Hippocampal formation (tissue), 2 donors: ENCODE data around the gene NCL.

Experiments used
- DNase-seq, 2 donors: peaks; one replicate each; lab custom pipeline; 2025; lab: John Stamatoyannopoulos, UW

Gene NCL, protein sequence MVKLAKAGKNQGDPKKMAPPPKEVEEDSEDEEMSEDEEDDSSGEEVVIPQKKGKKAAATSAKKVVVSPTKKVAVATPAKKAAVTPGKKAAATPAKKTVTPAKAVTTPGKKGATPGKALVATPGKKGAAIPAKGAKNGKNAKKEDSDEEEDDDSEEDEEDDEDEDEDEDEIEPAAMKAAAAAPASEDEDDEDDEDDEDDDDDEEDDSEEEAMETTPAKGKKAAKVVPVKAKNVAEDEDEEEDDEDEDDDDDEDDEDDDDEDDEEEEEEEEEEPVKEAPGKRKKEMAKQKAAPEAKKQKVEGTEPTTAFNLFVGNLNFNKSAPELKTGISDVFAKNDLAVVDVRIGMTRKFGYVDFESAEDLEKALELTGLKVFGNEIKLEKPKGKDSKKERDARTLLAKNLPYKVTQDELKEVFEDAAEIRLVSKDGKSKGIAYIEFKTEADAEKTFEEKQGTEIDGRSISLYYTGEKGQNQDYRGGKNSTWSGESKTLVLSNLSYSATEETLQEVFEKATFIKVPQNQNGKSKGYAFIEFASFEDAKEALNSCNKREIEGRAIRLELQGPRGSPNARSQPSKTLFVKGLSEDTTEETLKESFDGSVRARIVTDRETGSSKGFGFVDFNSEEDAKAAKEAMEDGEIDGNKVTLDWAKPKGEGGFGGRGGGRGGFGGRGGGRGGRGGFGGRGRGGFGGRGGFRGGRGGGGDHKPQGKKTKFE

DNA sequence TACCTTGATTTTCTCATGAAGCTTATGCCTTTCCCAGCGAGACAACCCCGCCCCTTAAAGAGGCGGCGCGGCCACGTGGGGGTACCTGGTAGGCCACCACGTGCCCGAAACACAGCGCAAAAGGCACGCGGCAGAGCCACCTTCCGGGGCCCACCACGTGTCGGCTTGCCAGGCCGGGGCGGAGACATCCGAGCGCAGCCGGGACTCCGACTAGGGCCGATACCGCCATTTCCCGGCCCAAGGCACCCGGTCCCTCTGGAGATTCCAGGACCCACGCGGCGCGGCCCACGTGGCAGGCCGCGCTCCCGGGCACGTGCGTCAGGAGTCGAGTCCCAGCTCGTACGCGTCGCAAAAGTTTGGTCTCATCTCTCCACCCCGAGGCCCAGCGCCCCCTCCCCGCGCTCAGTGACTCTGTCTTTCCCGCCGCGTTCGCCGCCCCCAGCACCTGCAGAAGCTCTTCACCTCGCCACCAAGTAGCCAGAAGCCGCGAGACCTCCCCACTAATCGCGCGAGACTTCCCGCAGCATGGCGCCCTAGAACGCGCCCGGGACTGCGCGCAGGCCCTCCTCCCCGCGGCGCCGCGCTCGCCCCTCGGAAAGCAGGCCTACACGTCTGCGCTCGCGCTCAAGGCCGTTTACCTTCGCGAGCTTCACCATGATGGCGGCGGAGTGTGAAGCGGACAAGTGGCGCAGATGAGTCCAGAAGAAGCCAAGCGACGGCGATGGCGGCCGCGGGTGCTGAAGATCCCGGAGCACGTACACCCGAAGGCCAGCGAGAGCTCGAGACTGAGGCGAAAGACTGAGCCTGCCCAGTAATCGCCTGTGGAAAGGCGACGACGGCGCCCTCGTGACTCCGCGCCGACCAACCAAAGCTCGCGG lies at the start of gene NCL:
Gene NCL (minus strand): TSS at position 787 of the 878 bp plus-strand sequence. CDS start 131 bp downstream, at position 656.
- peak in 1 of 2 donors; percentile 95 for DNase-seq

DNA sequence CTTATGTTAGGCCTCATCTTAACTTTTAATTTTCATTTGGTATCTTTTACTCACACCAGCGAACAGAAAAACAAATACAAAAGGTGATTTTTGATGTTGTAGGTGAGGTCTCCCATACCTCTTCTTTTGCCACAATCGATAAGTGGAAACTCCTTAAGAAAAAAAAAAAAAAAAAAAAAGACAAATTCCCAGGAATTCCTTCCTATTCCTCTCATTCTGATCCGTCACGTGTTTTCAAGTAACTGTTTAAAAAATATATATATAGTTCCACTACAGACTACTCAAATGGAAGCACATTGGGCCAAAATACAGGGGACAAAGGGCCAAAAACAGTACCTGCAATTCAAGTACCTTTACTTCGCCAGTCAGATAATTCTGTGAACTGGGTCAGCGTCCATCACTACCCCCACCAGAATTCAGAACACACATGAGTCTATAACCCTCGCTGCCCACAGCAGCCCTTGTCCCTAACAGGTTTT lies 49.5 kb upstream of the NCL start:
- DNase-seq = no peak

DNA sequence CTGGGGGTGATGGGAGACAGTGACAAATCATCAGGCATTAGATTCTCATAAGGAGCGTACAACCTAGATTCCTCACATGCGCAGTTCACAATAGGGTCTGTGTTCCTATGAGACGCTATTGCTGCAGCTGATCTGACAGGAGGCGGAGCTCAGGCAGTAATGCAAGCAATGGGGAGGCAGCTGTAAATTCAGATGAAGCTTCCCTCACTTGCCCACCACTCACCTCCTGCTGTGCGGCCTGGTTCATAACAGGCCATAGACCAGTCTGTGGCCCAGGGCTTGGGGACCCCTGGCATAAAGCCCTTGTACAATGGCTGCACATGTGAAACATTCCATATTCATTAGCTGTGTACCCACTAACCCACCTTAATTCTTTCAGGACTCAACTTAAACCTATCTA lies 47.9 kb upstream of the NCL start:
- DNase-seq = peak in 1 of 2 donors; percentile 46

DNA sequence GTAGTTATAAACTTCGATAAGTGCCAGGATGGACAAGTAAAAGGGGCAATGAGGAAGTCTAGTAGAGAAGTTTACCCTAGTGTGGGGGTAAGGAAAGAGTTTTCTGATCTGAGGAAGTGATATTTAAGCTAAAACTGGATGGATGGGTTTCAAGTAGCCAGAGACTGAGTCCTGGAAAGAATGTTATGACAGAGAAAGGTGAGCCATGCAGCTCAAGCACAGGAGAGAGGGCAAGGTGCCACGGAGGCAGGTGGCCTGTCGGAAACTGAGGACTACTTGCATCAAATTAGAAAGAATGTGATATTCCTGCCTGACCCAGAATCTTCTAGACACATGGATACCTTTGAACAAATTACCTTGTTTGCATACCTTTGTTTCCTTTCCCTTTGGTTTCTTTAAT lies 39.5 kb upstream of the NCL start:
- no peak for DNase-seq

DNA sequence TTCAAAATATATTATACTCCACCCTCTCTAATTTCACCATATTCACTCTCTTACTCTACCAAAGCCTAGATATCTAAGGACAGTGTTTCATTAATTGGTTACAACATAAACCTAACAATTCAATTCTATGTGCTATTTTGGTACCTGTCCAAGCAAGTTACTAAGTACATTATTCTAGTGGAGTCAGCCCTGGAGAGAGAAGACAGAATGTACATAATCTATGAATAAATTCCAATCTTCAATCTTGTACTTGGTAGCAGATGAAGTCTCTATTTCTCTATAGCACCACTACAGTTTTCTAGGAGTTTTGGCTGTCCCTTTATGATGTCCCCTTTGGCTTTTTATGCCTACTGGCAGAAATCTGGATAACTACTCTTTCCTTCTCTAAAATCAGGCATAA lies 38.3 kb upstream of the NCL start:
- DNase-seq = no peak

DNA sequence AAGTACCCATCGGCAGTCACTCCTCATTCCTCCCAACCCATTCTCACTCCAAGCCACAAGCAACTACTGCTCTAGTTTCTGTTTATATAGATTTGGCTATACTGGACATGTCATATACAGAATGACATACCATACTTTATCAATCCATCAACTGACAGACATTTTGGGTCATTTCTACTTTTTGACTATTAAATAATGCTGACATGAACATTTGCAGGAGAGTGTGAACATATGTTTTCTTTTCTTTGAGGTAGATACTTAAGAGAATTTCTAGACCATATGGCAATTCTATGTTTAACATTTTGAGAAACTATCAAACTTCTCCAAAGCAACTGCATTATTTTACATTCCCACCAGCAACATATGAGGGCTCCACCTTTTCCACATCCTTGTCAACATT lies 33.4 kb upstream of the NCL start:
- DNase-seq = no peak

DNA sequence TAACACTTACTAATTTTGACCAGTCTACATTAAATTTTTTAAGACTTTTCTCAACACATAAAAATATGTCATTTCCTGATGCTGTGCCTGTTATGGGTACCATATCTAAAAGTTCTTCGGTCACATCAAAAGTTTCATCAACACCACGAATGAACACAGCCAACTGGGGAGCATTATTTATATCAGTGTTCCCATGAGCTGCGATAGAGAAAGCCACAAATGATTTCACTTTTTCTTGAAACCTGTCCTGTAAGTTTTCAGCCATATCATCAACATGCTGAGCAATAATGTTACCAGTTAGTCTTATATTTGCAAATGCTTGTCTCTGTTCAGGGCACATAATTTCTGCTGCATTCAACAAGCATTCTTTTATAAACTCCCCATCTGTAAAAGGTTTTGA lies 30.4 kb upstream of the NCL start:
- no peak for DNase-seq

DNA sequence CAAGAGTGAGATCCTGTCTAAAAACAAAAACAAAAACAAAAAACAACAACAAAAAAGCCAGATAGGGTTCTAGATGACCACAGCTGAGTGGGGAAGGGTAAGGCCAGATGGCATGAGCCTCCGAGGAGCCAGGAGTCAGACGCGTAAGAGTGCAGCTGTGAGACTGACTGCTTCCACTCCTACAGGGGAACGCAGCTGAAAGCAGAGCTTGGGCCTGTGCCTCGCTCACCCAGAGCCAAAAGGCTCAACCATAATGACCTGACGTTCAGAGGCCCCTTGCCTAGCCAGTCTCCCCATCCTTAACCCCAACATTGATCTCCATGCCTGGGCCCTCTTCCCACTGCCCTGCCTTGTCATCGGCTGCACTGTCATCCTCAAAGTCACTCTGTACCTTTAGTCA lies 26.5 kb upstream of the NCL start:
- no peak for DNase-seq

DNA sequence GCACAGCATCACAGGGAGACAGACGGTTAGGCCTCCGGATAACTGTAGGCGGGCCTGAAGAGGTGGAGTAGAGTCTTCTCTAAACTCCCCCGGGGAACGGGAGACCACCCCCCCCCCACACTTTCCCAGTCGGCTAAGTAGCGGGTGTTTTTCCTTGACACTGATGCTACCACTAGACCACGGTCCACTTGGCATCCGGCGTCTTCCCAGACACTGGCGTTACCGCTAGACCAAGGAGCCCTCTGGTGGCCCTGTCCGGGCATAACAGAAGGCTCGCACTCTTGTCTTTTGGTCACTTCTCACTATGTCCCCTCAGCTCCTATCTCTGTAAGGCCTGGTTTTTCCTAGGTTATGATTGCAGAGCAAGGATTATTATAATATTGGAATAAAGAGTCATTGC lies 25.7 kb upstream of the NCL start:
- no peak for DNase-seq

DNA sequence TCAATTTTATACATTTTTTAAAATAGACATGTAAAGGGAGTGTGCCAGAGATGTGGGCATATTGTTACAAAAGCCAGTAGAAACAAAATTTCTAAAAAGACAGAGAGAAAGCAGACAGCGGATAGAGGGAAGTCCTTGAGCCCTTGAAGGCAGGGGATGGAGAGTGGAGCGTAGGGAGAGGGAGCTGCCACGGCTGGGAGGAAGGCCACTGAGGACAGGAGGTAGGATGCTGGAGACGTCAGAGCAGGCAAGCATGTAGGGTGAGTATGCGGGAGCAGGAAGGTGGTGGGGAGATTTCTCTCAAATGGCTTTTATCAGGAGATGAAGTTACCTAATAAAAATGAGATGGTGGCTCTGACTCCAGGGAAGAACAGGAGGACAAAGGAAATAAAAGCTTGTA lies 24.0 kb upstream of the NCL start:
- DNase-seq = no peak

DNA sequence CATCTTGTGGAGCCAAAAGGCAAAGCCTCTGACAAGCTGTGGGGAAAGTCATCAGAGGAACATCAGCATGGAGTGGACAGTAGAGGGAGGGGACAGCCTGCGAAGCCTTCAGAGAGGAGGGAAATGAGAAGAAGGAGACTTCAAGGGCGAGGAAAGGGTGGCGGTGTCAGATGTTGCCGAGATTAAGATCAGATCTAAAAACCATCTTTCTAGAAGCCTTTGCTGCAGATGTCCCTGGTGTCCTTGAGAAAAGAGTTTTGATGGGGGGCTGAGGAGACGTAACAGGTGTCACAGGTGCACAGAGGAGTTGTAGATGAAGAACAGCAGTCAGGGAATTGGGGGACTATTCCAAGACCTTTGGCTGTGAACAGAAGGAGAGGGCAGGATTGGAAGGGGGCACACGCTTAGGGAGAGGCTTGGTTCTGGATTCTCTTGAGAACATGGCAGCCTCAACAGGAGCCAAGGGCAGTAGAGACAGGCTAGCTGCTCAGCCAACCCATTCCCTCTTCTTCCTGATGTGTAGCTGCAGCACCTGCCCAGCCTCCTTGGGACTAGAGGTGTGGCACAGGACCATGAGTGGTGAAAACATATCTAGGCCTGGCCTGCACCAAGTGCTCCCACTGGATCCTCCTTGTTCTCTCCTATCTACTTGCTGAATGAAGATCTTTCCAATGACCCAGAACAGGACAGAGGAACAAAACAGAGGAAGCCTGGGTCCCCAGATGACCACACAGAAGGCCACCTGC lies 22.7 kb upstream of the NCL start:
- DNase-seq = no peak

DNA sequence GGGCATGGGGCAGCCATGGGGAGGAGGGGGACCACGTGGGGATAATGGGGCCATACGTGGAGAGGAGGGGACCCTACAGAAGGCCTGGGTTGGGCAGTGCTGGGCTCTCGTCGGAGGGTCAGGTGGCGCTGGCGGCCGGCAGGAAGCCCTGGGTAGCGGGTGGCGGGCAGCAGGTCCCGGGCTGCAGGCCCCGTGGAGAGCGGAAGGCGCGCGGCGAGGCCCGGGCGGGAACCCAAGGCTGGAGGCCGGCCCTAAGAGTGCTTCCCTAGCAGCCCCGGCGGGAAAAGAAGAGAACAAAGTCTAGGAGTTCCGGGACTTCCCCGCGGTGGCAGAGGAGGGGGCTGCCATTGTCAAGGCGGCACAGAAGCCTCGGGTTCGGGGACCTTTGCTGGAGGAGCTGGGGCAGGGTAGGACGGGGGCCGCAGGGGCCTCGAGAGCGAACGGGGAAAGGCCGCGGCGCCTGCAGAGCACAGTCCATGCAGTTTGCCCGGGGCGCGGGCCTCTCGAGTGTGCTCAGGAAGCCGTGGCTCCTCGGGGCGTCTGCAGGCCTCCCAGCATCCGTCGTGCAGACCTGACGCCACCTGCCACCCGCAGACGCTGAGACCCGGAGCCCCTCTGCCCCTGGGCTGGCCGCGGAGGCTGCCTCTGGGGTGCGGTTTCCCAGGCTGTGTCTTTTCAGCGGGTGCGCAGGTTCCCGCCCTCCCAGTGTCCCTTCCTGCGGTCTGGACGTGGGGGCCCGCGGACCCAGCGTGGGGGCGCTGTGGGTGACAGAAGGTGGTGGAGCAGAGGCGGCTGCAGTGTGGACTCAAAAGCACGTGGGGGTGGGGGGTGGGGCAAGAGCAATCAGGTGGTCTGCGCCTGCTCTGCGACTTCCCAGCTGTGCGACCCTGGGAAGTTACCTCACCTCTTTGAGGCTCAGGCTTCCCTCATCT lies 19.4 kb upstream of the NCL start:
- DNase-seq = no peak

DNA sequence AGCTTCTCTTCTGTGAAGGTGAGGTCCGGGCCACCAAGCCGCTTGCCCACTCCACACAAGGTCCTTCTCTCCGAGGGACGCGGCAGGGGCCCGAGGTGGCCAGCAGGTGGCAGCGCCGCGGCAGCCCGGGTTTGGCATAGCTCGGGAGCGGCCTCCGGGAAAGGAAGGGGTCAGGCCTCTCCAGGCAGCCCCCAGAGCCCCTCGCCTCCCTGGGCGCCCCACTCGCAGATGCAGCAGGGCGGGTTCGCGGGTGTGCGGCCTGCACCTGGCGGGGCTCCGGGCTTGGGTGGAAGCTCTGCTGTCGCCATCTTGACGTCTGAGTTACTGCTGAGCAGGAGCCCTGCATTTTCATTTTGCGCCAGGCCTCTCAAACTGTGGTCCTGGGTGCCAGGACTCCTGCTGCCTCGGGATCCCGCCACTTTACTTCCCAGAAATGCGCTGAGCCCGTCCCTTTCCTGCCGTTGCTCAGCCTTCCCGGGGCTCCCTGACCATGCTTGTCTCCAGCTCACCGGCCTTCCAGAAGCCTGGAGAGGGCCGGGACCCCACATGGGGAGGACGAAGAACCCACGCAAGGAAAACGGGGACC lies 18.6 kb upstream of the NCL start:
- DNase-seq = peak; percentile 14 to 57

DNA sequence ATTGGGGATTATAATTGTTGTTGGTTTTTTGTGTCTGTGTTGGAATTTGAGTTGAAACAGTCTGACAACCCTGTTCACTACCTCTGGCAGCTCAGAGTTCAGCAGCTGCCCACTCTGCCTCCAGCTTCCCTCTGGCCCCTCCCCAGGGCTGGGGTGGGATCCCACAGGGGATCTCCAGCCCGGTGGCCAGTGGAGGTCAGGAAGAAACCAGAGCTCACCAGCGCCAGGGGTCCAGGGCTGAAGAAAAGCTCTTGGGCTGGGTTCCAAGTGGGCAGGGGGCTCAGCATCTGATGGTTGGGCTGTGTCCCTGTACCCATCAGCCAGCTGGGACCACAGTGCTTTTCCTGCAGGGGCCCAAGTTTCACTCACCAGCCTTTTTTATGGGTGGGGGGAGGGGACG lies 16.5 kb upstream of the NCL start:
- no peak for DNase-seq

DNA sequence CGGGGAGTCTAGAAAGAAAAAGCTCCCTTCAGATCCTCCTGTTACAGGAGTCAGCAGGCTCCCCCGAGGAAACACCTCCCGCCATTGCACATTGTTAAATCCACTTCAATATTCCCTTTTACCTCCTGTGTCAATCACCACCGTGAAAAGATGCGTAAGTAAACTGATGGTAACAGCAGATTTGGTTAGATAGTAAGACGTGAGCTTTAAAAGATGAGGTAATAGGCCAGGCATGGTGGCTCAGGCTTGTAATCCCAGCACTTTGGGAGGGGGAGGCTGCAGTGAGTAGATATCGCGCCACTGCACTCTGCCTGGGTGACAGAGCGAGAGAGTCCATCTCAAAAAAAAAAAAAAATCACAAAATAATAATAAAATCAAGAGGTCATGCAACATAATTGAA lies 15.2 kb upstream of the NCL start:
- no peak for DNase-seq

DNA sequence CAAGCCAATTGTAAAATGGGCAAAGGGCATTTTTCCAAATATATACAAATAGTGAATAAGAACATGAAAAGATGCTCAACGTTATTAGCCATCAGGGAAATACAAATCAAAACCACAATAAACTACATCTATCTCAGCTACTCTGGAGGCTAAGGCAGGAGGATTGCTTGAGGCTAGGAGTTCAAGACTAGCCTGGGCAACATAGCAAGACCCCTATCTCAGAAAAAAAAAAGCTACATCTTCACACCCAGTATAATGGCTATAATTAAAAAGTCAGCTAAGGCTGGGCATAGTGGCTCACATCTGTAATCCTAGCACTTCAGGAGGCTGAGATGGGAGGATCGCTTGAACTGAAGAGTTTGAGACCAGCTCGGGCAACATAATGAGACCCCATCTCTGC lies 12.6 kb upstream of the NCL start:
- DNase-seq = no peak

DNA sequence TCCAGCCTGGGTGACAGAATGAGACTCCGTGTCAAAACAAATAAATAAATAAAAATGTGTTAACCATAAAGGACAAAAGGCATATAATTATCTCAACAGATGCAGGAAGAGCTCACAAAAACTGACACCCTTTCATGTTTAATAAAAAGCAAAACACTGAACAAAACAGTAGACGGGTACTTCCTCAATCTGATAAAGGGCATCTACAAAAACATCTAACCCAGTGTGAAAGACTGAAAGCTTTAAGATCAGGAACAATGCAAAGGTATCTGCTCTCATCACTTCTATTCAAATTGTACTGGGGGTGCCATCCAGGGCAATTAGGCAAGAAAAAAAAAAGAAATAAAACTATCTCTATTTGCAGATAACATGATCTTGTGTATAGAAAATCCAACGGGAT lies 11.7 kb upstream of the NCL start:
- no peak for DNase-seq

DNA sequence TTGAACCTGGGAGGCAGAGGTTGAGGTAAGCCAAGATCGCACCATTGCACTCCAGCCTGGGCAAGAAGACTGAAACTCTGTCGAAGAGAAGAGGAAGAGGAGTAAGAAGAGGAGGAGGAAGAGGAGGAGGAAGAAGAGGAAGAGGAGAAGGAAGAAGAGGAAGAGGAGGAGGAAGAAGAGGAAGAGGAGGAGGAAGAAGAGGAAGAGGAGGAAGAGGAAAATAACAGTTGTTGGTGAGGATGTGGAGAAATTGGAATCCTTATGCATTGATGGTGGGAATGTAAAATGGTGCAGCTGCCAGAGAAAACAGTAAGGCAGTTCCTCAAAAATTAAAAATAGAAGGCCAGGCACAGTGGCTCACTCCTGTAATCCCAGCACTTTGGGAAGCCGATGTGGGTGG lies 8.5 kb upstream of the NCL start:
- no peak for DNase-seq

DNA sequence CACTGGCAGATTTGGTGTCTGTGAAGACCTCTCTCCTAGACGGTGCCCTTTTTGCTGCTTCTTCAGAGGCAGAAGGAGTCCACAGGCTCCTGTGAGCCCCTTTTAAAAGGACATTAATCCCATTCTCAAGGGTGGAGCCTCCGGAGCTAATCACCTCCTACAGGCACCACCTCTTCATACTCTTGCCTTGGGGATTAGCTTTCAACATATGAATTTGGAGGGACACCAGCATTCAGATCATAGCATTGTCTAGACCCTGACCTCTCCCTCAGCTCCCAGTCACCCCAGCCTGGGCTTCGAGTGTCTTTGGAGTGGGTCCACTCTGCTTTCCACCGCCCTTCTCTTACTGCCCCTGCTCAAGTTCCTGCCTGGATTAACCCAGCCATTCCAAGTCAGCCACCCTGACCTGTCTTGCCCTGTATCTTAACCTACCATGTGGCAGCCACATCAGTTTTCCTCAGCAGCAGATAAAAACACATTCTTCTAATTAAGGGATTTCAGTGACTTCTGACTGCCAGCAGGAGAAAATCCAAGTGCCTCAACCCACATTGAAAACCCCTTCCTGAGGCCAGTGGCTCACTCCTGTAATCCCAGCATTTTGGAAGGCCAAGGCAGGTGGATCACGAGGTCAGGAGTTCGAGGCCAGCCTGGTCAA lies 6.1 kb upstream of the NCL start:
- no peak for DNase-seq

DNA sequence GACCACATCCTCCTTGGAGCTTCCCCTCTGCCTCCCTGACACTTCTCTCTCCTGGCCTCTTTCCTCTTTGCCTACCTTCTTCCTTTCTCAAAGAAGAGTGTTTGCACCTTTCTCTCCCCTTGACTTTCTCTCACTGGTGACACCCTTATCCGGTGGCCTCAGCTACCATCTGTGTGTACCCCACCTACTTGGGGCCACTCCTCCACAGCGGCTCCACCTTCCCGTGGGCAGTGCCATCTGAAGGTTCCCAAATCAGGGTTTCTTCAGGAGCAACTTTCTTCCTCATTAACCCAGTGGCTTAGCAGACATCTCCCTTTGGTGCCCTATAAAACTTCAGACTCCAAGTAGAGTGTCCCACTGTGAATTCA lies 5.3 kb upstream of the NCL start:
- DNase-seq = no peak
